ENCODE data around the gene KLRF1.

KLRF1 gene

DNA sequence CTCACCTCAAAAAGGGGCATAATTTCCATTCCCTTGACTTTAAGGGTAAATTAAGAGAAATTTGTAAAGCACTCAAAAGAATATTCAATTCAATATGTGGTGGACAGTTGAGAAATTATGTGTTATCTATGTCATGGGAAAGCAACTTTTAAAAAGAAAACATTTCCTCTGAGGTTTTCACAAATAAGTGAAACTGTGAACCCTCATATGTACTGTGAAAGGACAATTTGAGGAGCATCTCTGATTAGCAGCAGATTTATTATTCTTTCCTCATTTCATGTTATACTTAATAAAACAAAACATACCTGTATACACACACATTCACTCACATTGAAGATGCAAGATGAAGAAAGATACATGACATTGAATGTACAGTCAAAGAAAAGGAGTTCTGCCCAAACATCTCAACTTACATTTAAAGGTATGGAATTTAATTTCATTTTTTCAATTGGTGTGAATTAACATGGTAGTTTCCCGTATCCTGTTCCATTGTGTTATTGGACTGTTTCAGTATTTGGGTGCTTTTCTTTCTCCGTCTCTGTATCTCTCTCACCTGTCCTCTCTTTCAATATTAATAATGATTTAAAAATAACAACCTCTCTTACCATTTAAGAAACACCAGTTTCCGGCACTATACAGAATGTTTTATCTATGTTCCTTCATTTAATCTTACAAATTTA lies at the start of gene KLRF1:
TSS of gene KLRF1 (plus strand) at position 273 of the 680 bp plus-strand sequence. CDS start at position 337, 64 bp downstream.
- DNase-seq: no peak

DNA sequence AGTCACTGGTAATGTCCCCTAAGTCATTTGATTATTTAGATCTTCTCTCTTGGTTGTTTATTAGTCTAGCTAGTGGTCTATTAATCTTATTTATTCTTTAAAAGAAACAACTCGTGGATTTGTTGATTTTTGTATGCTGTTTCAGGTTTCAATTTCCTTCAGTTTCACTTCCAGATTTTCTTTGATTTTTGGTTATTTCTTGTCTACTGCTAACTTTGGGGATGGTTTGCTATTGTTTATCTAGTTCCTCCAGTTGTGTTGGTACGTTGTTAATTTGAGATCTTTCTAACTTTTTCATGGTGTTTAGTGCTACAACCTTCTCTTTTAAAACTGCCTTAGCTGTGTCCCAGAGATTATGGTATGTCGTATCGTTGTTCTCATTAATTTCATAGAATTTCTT lies 48.1 kb upstream of the KLRF1 start:
- no peak for DNase-seq

DNA sequence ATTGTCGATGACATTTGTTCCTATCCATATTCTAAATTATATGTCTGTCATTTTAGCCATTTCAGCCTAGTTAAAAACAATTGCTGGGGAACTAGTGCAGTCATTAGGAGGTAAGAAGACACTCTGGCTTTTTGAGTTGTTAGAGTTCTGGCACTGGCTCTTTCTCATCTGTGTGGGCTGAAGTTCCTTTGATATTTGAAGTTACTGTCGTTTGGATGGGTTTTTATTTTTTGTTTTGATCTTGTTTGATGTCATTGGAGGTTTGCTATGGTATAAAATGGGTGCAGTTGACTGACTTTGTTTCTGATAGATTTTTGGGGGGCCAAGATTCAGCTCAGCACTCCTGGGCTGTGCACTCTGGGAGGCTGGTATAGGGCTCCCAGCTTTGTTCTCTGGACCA lies 45.9 kb upstream of the KLRF1 start:
- no peak for DNase-seq

DNA sequence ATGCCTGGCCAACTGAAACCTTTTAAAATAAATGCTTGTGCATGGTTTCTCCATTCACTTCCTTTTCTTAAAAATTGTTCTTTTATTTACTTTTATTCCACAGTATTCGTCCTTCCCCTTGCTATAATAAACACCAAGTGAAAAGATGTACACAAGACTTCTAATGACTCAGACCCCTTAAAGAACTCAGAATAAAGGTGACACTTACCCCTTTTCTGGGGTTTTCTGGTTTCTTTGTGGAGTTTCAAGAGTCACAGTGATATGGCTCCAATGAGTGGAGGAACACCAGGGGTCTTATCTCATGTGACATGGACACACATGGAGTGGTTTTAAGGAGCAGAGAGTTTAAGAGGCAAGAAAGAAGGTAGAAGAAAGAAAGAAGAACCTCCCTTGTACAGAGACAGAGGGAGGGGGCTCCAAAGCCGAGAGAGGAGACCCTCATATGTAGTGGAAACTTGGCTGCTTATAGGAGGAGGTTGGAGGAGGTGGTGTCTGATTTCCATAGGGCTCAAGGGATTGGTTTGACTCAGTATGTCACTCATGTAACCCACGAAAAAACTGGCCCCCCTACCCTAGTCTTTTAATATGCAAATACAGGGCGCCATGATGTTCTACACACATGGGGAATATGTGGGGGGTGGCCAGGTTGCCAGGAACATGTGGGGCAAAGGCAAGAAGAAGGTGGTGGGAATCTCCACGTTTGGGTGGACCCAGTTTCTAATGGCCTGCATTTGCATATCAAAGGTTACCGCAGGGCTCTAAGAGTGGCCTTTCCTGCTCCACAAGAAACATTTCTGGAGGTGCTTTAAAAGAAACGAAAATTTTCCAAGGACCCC lies 44.5 kb upstream of the KLRF1 start:
- DNase-seq: no peak

DNA sequence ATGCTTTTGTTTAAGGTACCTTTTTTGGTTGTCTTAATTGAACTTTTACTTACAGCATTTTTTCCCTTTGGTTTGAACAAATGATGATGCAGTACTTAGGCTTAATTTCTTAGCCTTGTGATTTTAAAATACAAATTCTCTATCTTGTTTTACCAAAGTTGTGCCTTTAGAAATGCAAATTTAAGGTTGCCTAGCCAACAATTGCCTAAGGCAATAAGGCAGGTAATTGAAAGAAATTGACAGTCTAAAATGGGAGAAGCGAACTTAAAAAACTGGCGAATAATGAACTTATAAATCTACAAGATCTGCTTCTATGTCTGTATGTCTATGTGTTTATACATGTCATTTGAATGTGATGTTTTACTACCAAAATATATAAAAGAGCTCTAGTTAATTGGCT lies 43.0 kb upstream of the KLRF1 start:
- no peak for DNase-seq

DNA sequence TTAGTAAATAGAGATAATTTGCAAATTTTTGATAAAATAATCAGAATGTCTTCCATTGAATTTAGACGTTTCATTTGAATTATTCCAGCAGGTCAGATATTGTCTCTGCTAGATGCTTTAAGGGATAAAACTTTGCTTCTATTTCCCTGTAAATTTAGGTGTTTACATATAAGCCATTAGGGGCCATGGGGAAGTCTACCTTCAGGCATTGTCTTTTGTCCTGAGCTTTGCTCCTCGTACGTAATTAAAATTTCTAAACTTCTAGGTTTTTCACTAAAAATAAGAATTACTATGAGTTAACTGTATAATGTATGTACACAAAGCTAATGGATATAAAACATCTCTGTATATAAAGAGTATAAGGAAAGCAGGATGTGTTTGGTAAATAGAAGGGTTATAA lies 42.5 kb upstream of the KLRF1 start:
- no peak for DNase-seq

- DNase-seq: no peak
Observed at GRCh38 chr12:9786726-9787717, 40.3 kb upstream of the KLRF1 start.

DNA sequence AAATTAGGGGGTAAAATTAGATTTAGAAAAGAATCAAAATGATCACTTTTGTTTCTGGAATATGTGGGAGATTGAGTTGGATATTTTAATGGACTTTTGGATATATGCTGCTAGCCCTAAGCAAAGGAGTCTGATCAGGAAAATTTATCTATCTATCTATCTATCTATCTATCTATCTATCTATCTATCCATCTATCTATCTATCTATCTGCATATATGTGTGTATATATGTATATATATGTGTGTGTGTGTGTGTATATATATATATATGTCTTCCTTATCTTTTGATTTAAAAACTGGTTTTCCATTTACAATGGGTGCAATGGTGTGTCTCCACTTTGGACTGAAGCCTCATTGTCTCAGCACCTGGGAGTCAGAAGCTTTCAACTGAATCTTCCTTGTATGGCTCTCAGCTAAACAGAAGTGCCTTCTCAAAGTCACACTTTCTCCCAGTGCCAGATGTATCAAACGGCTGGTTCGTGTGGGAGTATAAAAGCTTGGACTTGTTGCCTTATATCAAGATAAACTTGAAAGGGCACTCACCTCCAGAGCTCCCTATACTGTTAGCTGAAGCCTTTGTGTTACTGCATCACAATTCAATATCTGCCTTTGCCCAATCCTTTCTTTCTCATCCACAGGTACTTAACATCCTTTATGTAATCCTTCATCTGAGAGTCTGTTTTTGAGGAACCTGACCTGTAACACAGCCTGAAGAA lies 34.9 kb upstream of the KLRF1 start:
- DNase-seq: no peak

GRCh38 chr12:9792961-9793617 lies 34.2 kb upstream of the KLRF1 start:
- DNase-seq: no peak

GRCh38 chr12:9793779-9794395 lies 33.4 kb upstream of the KLRF1 start:
- no peak for DNase-seq

DNA sequence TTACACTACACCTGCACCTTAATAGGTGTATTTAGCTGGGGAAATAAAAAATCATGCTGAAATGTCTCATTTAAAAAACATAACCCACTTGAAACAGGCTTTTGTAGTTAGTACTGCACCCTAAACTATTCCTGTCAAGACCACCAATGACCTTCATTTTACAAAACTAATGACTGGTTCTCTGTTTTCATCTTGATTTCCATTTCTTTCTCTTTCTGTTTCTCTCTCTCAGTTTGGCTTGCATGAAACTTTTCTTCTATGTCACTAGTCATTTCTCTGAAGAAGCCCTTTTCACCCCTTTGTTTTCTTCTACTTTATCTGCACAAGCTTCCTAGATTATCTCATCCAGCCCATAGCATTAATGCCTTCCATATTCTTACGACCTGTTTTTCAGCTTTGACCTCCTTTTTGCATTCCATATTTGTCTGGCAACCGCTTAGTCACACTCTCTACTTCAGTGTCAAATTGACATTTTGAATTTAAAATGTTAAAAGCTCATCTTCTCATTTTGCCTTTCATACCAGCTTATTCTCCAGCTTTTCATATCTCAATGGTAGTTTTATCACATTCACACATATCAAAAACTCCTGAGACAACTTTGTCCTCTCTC lies 32.7 kb upstream of the KLRF1 start:
- DNase-seq: no peak

DNA sequence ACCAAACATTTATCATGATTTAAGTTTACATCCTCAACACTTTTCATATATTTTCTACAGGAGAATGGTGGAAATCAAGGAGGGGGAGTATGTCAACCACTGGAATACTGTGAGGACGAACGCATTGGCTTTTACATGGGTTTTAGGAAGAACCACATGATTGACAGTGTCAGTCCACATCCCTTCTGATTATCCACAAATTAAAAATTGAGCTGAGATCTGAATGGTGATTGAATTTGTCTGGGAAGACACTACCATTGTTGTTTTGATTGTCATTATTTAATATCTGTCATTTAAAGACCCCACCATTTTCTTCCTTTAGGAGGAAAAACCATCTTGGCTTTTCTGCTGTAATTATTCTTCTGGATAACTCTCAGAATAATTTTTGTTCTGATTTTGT lies 31.3 kb upstream of the KLRF1 start:
- DNase-seq: no peak

DNA sequence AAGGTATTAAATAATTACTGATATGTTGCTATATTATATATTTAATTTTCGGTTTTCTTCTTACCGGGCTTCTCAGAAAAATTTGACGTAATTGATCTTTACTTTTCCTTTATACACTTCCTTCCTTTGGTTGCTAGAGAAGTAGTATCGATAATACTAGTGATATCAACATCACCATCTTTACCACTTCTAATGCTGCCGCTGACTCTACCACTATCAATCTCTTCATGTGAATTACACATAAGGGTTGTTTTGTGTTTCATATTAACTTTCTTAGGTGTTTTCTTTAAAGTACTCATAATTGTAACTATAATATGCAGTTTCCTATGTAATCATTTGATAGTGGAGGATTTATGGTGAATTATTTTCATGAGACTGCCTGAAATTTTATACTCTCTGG lies 30.9 kb upstream of the KLRF1 start:
- DNase-seq: no peak

- DNase-seq: no peak
Observed at GRCh38 chr12:9796971-9797370, 30.3 kb upstream of the KLRF1 start.

DNA sequence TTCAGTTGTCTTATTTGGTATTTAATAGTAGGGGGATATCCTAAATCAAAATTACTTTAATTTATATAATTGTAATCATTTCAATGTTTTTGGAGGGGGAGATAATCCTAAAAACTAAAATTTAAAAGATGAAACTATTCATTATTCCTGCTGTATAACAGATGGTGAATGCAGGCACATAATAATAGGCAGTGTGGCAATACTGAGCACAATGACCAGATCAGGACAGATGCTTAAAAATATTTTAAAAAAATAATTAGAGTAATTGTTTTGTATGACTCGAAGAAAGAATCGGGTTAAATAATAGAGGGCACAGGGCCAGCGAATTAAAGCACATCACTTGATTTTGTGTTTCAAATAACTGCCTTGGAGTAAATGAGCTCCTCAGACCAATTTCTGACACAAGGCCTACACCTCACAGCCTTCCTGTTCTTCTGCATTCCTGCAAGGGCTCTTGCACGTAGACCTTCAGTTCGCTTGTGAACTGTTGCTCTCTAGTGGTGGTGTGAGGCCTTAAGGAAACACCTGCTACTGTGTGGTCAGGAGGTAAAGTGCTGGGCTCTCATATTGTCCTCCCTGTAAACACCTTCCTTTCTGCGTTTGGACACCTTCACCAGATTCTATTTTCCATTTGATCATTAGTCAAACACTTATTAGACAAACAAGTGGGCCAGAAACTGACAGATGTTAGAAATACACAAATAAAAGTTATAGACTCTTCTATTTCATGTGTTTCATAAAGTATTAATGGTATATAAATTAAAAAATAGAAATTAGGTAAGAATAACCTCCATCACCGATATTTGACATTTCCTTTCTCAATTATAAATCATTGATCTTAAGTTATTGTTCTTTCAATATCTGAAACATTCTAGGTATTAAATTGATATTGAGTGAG lies 29.3 kb upstream of the KLRF1 start:
- DNase-seq: no peak

DNA sequence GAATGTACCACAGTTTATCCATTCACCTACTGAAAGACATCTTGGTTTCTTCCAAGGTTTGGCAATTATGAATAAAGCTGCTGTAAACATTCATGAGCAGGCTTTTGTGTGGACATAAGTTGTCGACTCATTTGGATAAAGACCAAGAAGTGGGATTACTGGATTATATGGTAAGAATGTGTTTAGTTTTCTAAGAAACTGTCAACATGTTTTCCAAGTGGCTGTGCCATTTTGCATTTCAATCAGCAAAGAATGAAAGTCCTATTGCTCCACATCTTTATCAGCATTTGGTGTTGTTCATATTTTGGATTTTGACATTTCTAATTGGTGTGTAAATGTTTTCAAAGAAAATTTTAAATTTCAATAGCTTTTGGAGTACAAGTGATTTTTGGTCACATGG lies 27.3 kb upstream of the KLRF1 start:
- DNase-seq: no peak

DNA sequence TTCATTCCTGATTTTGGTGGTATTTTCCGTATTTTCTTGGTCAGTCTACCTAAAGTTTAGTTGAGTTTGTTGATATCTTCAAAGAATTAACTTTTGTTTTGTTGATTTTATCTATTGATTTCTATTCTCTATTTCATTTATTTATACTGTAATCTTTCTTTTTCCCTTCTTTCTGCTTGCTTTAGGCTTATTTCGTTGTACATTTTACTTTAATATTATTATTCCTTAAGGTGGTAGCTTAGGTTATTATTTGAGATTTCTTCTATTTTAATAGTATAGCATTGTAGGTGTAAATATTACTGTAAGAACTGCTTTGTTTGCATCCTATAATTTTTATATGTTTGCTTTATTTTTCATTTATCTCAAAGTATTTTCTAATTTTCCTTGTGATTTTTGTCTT lies 21.4 kb upstream of the KLRF1 start:
- no peak for DNase-seq

DNA sequence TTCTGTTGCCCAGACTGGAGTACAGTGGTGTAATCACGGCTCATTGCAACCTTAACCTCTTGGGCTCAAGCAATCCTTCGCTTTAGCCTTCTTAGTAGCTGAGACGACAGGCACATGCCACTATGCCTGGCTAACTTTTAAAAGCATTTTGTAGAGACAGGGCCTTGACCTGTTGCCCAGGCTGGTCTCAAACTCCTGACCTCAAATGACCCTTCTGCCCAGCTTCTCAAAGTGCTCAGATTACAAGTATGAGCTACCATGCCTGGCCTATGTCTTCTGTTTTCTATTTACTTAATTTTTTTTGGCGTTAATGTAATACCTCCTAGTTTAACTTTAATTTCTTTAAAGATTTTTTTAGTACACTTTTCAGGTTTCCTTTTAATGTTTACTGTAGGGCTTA lies 20.6 kb upstream of the KLRF1 start:
- no peak for DNase-seq

DNA sequence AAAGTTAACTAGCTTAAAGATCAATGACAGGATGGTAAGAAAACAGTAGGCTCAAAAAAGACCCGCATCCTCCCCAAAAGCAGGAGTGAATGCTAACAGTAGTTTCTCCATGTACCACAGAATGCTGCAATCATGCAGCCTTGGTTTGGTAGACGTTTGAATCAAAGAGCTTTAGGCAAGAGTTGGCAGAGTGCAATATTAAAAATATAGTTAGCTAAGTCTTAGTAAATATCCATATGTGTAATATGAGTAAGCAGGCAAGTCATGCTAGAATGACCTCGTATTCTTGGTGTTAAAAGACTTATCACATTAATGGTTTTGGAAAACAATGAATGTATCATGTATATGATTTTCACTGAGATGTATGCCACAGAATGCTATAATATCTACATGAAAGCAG lies 18.8 kb upstream of the KLRF1 start:
- DNase-seq: no peak

- no peak for DNase-seq
Observed at GRCh38 chr12:9809338-9809737, 17.9 kb upstream of the KLRF1 start.
